GM12872 (cell line): ENCODE data around the gene PKD1L1.
A peak's percentile ranks its signal among the peaks of the same experiment; 100 is the strongest.

Experiments
- TF ChIP-seq, protein P1 (sequence below): IDR thresholded peaks from 3 replicates; pipeline ENCODE4 v1.5.1; 2011; ENCODE audit warnings: low read depth, mild to moderate bottlenecking, low read length, moderate library complexity; ENCODE audit not compliant: insufficient read depth

The PKD1L1 gene

DNA sequence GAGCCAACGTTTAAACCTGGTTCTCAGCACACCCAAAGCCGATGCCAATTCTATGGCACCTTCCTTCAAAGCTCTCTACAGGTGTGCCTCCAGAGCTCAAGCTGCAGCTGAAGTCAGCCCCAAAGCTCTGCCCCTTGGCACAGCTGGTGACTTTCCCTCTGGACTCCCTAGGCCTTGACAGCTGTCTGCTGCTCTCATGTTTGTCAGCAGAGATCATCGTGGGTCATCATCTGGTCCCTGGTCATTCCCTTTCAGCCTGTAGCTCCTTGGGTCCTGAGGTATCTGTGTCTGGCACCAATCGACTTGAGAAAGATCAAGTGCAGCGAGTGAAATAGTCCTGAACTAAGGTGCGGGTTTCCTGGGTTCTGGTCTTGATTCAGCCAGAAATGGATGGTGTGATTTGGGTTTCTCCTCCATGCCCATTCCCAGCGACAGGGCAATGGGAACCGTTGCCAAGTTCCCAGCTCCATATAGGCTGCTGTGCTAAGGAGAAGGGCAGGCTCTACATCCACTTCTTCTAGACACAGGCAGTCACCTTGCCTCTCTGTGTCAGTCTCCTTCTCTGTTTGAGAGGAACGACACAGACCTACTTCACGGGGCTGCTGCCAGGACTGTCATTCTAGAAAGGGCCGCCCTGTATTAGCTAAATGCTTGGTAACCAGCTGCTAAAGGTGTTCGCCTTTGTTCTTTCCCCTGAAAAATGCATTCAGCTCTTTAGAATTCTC, 3.6 kb downstream of the PKD1L1 start:
- TF ChIP-seq, protein P1, sequence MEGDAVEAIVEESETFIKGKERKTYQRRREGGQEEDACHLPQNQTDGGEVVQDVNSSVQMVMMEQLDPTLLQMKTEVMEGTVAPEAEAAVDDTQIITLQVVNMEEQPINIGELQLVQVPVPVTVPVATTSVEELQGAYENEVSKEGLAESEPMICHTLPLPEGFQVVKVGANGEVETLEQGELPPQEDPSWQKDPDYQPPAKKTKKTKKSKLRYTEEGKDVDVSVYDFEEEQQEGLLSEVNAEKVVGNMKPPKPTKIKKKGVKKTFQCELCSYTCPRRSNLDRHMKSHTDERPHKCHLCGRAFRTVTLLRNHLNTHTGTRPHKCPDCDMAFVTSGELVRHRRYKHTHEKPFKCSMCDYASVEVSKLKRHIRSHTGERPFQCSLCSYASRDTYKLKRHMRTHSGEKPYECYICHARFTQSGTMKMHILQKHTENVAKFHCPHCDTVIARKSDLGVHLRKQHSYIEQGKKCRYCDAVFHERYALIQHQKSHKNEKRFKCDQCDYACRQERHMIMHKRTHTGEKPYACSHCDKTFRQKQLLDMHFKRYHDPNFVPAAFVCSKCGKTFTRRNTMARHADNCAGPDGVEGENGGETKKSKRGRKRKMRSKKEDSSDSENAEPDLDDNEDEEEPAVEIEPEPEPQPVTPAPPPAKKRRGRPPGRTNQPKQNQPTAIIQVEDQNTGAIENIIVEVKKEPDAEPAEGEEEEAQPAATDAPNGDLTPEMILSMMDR, result 0 out of 3 replicates have a peak, but pooled peaks have one; percentile 0

- TF ChIP-seq, protein P1, result no peak
These were observed 4.4 kb downstream of the PKD1L1 start for GRCh38 chr7:47943676-47944474.

- TF ChIP-seq, protein P1, result no peak
These were observed 6.1 kb downstream of the PKD1L1 start for GRCh38 chr7:47942132-47942531.

GRCh38 chr7:47941136-47941844, 7.0 kb downstream of the PKD1L1 start:
- TF ChIP-seq, protein P1, result no peak

- TF ChIP-seq, protein P1, result no peak
These were observed 7.9 kb downstream of the PKD1L1 start for GRCh38 chr7:47940088-47941013.

GRCh38 chr7:47939425-47940036, 8.7 kb downstream of the PKD1L1 start:
- TF ChIP-seq, protein P1, result no peak
